HUES6 (cell line): ENCODE data around the gene CTPS2.

Experiments
- H3K27ac ChIP-seq: 2 replicates; pipeline ENCODE4 v1.7.0; 2013; ENCODE audit warnings: low read depth, mild to moderate bottlenecking, low read length, inconsistent platforms
- H3K27me3 ChIP-seq: 2 replicates; pipeline ENCODE4 v1.6.1; 2013; ENCODE audit warnings: low read length; ENCODE audit not compliant: control insufficient read depth, insufficient read depth
- H3K36me3 ChIP-seq: 2 replicates; pipeline ENCODE4 v1.6.1; 2013; ENCODE audit warnings: low read length; ENCODE audit not compliant: control insufficient read depth, insufficient read depth
- H3K4me1 ChIP-seq: 2 replicates; pipeline ENCODE4 v1.6.1; 2013; ENCODE audit warnings: low read length; ENCODE audit not compliant: control insufficient read depth, insufficient read depth
- H3K4me3 ChIP-seq: 2 replicates; pipeline ENCODE4 v1.5.1; 2013; ENCODE audit warnings: low read depth, low read length
- H3K9ac ChIP-seq: one replicate; pipeline ENCODE4 v1.6.1; 2013; ENCODE audit warnings: mild to moderate bottlenecking, low read length
- H3K9me3 ChIP-seq: 2 replicates; pipeline ENCODE4 v1.6.1; 2013; ENCODE audit warnings: low read depth, low read length; ENCODE audit not compliant: control insufficient read depth, insufficient read depth

CTPS2 gene

DNA sequence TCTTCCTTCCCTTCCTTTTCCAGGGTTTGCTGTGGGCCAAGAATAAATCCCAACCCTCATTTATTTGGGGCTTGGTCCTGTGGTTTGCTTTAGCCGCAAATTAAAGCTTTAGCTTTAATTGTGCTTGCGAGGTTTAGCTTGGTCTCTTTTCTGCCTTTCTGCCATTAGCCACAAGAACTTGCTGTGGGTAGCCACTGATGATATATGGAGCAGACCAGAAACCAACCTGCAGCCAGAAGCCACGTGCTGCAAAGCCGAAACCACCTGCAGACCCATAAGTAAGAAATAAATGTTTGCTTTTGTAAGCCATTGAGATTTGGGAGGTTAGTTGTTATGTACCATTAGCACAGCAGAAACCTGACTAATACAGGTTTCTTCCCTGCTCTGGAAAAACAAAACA is 152.3 kb downstream of the CTPS2 start:
- Histone ChIP-seq H3K9me3 (peaks cover 9% of the 10 kb centered on the region), H3K27ac (no peak overlapping the region), H3K4me3 (no peak overlapping the region), H3K4me1 (no peaks in the 10 kb centered on the region), H3K9ac (no peak overlapping the region), H3K36me3 (peaks cover 4% of the 10 kb centered on the region; the same call in 1 of the 2 replicates), H3K27me3 (no peaks in the 10 kb centered on the region)

DNA sequence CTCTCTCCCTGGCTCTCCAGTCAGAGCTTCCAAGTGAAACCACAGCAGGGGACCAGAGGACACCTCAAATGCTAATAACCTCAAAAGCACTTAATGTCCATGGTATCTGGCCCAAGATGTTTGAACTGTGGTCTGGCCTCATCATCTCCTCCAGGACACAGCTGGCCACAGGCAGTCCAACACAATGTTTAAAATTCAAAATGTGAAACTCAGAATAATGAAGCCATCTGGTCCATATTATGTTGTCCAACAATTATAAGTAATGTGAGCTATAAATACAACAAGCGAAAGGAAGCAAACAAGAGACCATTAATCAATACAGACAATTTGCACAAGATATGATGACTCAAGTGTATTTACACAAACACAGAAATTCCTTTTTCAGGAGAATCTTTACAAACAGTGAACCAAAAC is 153.3 kb downstream of the CTPS2 start:
- peaks cover 6% of the 10 kb centered on the region for H3K9me3 ChIP-seq
- H3K4me3 ChIP-seq, result no peak overlapping the region
- H3K27ac ChIP-seq, result no peak overlapping the region
- no peaks in the 10 kb centered on the region for H3K4me1 ChIP-seq
- no peak overlapping the region for H3K9ac ChIP-seq
- no peaks in the 10 kb centered on the region for H3K27me3 ChIP-seq
- H3K36me3 ChIP-seq, result no peaks in the 10 kb centered on the region

DNA sequence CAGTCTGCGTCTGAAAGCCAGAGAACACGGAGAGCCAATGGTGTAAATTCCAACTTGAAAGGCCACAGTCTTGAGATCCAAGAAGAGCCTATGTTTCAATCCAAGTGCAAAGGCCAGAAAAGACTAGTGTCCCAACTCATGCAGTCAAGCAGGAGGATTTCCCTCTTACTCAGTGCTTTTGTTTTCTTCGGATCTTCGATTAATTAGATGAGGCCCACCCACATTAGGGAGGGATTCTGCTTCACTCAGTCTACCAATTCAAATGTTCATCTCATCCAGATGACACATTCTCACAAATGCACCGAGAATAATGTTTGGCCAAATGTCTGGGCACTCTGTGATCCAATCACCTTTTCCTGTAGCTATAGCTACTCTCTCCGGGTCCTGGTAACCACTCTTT is 154.0 kb downstream of the CTPS2 start:
- H3K27ac ChIP-seq, result no peak overlapping the region
- no peaks in the 10 kb centered on the region for H3K4me1 ChIP-seq
- no peak overlapping the region for H3K4me3 ChIP-seq
- no peaks in the 10 kb centered on the region for H3K27me3 ChIP-seq
- no peak overlapping the region for H3K9ac ChIP-seq
- no peaks in the 10 kb centered on the region for H3K36me3 ChIP-seq
- peaks cover 6% of the 10 kb centered on the region for H3K9me3 ChIP-seq

DNA sequence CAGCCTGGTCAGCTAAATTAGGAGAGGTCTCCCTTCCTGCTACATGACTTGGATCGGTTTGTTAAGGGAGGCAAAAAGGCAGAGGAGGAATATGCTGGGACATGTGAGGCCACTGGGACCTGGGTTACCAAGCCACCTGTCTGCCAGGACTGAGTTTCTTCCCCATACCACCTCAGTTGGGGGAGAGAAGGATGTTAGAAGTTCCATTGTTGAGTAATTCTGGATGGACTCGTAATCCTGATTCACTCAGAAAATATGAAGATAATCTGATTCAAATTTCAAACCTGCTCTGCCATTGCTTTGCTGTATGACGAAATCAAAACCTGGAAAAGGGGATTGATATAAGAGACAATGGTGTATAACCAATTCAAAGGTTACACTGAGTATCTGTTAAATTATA is 159.9 kb downstream of the CTPS2 start:
- no peaks in the 10 kb centered on the region; the same call in 1 of the 2 replicates for H3K27me3 ChIP-seq
- no peak overlapping the region for H3K9ac ChIP-seq
- peaks cover 12% of the 10 kb centered on the region for H3K9me3 ChIP-seq
- H3K4me3 ChIP-seq, result no peak overlapping the region
- H3K27ac ChIP-seq, result no peak overlapping the region
- no peaks in the 10 kb centered on the region for H3K4me1 ChIP-seq
- peaks cover 9% of the 10 kb centered on the region; the same call in 1 of the 2 replicates for H3K36me3 ChIP-seq

DNA sequence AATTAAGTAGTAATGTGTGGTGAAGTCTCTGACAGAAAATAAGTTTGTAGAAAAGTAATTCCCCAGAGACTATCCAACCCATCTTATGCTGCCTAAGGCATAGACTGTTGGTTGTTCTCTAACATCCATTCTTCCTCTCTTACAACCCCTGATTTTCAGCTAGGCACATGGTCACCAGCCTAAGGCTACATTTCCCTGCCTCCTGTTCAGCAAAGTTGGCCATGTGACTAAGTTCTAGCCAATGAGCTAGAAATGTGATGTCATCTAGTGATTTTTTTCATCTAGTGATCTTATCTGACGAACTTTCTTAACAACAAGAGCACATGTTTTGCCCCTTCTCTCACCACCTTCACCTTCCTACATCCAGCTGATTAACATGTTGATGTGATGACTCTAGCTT is 164.8 kb downstream of the CTPS2 start:
- peaks cover 6% of the 10 kb centered on the region for H3K9me3 ChIP-seq
- H3K36me3 ChIP-seq, result peaks cover 9% of the 10 kb centered on the region; the same call in 1 of the 2 replicates
- no peak overlapping the region for H3K27ac ChIP-seq
- H3K4me1 ChIP-seq, result no peaks in the 10 kb centered on the region
- no peak overlapping the region for H3K4me3 ChIP-seq
- H3K27me3 ChIP-seq, result no peaks in the 10 kb centered on the region; the same call in 1 of the 2 replicates
- H3K9ac ChIP-seq, result no peak overlapping the region

DNA sequence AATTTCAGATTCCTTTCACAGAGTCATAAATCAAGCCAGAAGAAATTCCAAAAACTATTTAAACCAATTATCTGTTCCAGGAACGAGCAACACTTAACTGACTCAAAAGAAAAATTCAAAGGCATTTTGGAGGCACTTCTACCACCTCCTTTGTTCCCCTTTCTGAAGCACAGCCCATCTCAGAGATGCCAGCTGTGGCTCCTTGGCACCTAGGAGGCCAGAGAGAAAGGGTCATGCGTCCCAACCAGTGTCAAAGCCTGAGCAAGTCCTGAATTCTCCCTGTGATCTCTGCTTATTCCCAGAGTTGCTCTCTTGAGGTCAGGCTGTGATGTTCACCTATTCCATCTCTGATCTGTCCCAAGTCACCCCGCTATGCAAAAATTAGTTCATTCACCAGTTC is 167.5 kb downstream of the CTPS2 start:
- Histone ChIP-seq H3K9ac (no peak overlapping the region), H3K36me3 (0 out of 2 replicates have a peak, but pooled peaks cover 3% of the 10 kb centered on the region), H3K27me3 (no peaks in the 10 kb centered on the region; the same call in 1 of the 2 replicates), H3K4me3 (no peak overlapping the region), H3K9me3 (no peaks in the 10 kb centered on the region), H3K4me1 (no peaks in the 10 kb centered on the region), H3K27ac (no peak overlapping the region)
